ENCODE results near the gene MYOF.

MYOF gene

DNA sequence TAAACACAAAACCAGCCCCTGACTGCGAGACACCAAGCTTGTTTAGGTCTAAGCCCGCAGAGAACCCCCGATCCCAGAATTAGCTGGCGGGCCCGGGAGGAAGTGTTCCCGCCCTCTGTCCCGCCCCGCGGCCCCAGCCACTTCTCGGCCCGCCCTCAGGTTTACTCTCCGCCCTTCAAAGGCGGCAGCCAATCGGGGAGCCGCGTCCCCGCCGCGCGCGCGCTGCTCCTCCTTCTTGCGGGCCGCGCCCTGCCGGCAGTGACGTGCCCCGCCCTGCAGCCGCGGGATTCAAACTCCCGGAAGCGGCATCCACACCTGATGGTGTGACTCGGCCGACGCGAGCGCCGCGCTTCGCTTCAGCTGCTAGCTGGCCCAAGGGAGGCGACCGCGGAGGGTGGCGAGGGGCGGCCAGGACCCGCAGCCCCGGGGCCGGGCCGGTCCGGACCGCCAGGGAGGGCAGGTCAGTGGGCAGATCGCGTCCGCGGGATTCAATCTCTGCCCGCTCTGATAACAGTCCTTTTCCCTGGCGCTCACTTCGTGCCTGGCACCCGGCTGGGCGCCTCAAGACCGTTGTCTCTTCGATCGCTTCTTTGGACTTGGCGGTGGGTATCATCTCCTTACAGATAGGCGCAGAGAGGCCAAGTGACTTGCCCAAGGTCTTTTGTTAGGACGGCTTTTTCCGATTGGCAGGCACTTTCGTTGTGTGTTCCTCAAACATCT is 14.3 kb upstream of the MYOF start, which contains the start of gene CEP55:
Gene CEP55, plus strand, starts transcription at position 291 of the 720 bp plus-strand sequence. CDS start 3,440 bp downstream, outside the sequence.
- peak; percentile 94 to 95 for DNase-seq
- TF ChIP-seq POLR2A (IDR thresholded peaks at IDR 0.05; ENCODE audit: low read length) (peak; percentile 27), GATA1 (IDR thresholded peaks at IDR 0.05; ENCODE audit: low read depth, low read length) (no peak)

- TF ChIP-seq GATA1 (IDR thresholded peaks at IDR 0.05; ENCODE audit: low read depth, low read length) = no peak
- no peak for TF ChIP-seq POLR2A (IDR thresholded peaks at IDR 0.05; ENCODE audit: low read length)
- DNase-seq = peak; percentile 34 to 49
Observed at GRCh38 chr10:93495654-93496321, 13.7 kb upstream of the MYOF start.

DNA sequence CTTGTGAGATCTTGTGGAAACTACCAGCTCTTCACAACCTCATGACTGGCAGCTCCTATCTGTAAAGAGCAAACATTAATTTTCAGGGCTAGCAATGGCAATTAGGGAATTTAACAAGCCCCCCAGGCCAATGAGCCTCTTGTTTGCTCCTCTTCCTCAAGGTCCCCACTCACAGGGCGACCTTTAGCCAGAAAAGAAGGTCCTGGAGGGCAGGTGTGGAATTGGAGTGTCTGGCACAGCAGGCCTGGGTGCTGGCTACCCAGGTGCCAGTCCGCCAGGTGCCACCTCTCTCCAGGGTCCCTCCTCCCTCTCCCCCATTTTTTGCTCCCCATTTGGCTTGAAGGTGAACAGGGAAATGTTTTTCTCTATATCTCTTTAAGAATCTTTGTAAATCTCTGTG is 12.4 kb upstream of the MYOF start:
- no peak for TF ChIP-seq GATA1 (IDR thresholded peaks at IDR 0.05; ENCODE audit: low read depth, low read length)
- TF ChIP-seq POLR2A (IDR thresholded peaks at IDR 0.05; ENCODE audit: low read length) = no peak
- DNase-seq = no peak

- no peak for DNase-seq
- TF ChIP-seq GATA1 (IDR thresholded peaks at IDR 0.05; ENCODE audit: low read depth, low read length) (no peak), POLR2A (IDR thresholded peaks at IDR 0.05; ENCODE audit: low read length) (no peak)
Observed at GRCh38 chr10:93493162-93493561, 11.0 kb upstream of the MYOF start.

GRCh38 chr10:93491602-93492121 is 9.5 kb upstream of the MYOF start:
- TF ChIP-seq GATA1 (IDR thresholded peaks at IDR 0.05; ENCODE audit: low read depth, low read length) (no peak), POLR2A (IDR thresholded peaks at IDR 0.05; ENCODE audit: low read length) (no peak)
- DNase-seq = no peak

- no peak for DNase-seq
- no peak for TF ChIP-seq POLR2A (IDR thresholded peaks at IDR 0.05; ENCODE audit: low read length)
- no peak for TF ChIP-seq GATA1 (IDR thresholded peaks at IDR 0.05; ENCODE audit: low read depth, low read length)
Observed at GRCh38 chr10:93488956-93489528, 6.9 kb upstream of the MYOF start.

DNA sequence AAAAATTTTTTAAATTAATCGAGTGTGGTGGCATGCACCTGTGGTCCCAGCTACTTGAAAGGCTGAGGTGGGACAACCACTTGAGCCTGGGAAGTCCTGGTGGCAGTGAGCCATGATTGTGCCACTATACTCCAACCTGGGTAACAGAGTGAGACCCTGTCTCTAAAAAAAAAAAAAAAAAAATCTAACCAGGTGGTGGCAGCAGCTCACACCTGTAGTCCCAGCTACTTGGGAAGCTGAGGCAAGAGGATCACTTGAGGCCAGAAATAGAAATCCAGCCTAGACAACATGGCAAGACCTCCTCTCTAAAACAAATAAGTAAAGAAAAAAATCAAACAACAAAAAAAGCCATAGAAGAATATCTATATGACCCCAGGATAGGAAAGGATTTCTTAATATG is 3.6 kb upstream of the MYOF start:
- no peak for TF ChIP-seq GATA1 (IDR thresholded peaks at IDR 0.05; ENCODE audit: low read depth, low read length)
- TF ChIP-seq POLR2A (IDR thresholded peaks at IDR 0.05; ENCODE audit: low read length) = no peak
- no peak for DNase-seq

DNA sequence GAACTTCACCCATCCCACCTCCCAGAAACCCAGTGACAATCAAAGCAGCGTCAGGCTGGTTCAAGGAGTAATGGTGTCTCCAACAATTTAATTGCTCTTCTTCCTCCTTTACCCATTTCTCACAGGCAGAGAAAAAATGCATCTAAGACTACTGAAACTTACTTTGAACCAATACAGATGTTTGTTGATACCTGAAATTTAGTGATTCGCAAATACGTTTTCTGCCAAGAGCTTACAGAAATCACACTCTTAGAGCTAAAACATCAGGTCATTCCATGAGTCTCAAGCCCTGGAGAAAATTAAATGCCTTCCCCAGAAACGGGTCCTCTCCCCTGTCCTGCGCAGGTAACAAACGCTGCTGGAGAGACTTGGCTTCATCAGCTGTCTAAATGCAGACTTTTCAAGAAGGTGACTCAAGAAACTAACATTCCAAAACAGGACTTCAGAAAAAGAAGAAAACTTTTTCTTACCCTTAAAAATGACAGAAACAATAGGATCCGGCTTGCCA is 443 bp downstream of the MYOF start:
- no peak for TF ChIP-seq GATA1 (IDR thresholded peaks at IDR 0.05; ENCODE audit: low read depth, low read length)
- TF ChIP-seq POLR2A (IDR thresholded peaks at IDR 0.05; ENCODE audit: low read length) = no peak

GRCh38 chr10:93478873-93479272 is 3.3 kb downstream of the MYOF start:
- DNase-seq = no peak
- TF ChIP-seq GATA1 (IDR thresholded peaks at IDR 0.05; ENCODE audit: low read depth, low read length) = no peak
- TF ChIP-seq POLR2A (IDR thresholded peaks at IDR 0.05; ENCODE audit: low read length) = no peak

More for the DNA sequence above, 443 bp downstream of the MYOF start:
- DNase-seq = no peak

DNA sequence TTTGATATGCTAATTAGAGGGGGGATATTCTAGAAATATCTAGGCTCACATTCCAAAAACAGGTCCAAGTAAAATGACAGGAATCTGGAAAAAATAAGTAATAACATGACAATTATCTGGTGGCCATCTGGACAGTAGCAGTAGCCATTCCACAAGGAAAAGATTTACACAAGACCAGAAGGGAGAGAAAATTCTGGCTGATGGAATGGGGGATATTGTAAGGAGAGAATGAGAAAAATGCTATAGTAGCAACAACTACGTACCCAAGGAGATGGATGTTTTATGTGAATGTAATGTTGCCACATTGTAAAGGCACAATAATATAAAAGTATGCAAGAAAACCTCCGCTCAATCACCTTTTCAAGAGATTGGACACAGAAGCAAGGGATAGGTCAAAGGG is 5.4 kb downstream of the MYOF start:
- DNase-seq = no peak
- TF ChIP-seq GATA1 (IDR thresholded peaks at IDR 0.05; ENCODE audit: low read depth, low read length) (no peak), POLR2A (IDR thresholded peaks at IDR 0.05; ENCODE audit: low read length) (no peak)

DNA sequence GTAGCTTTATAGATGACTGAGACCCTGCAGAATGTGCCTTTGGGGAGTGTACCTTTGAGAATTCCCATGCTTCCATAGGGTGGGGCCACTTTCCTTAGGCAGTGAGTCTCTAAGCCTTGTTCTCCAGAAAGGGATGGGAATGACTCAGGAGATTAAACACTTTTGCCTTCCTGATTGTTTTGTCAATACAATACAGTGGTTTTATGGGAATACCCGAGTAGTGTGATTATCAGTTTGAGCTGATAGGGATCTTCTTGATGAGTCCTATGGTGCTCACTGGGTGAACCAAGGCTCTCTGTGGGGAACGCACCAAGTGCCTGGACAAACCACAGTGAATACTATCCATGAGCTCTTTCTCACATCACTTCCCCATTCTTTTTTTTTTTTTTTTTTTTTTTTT is 6.3 kb downstream of the MYOF start:
- no peak for TF ChIP-seq GATA1 (IDR thresholded peaks at IDR 0.05; ENCODE audit: low read depth, low read length)
- no peak for TF ChIP-seq POLR2A (IDR thresholded peaks at IDR 0.05; ENCODE audit: low read length)
- DNase-seq = no peak

DNA sequence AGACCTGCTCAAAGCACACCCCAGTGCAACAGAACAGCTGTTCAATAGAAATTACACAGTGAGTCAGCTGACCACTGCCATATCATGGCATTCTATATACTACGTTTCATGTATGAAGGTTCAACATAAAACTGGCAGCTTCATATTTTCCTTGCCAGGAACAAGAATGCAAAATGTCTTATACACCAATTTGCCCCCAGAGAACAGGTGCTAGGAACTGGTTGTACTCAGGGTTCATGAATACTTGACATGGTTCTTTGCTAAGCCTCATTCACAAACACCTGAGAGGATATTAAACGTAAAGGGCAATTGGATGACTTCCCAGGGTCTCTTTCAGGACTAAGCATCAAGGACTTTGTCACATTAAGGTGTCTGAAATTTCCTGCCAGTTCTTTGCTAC is 6.9 kb downstream of the MYOF start:
- TF ChIP-seq POLR2A (IDR thresholded peaks at IDR 0.05; ENCODE audit: low read length) (no peak), GATA1 (IDR thresholded peaks at IDR 0.05; ENCODE audit: low read depth, low read length) (no peak)
- DNase-seq = no peak

GRCh38 chr10:93473804-93474472 is 8.2 kb downstream of the MYOF start:
- DNase-seq = no peak
- TF ChIP-seq POLR2A (IDR thresholded peaks at IDR 0.05; ENCODE audit: low read length) = no peak
- no peak for TF ChIP-seq GATA1 (IDR thresholded peaks at IDR 0.05; ENCODE audit: low read depth, low read length)

DNA sequence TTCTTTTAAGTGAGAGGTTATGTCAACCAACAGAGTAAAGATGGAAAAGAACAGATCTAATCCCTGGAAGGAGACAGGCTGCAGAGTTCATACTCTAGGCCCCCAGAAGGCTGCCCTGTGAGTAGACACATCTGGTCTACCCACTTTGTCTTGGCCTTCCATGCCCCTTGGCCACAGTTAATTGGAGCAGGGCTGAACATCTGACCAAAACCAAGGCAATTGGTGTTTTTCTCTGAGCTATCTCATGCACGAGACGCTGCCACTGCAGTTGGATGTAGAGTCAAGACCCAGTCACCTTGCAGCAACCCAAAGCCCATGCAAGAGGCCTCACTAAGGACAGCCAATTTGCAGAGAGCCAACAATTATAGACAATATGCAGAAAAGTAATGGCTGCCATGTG is 9.0 kb downstream of the MYOF start:
- DNase-seq = no peak
- TF ChIP-seq POLR2A (IDR thresholded peaks at IDR 0.05; ENCODE audit: low read length) = no peak
- no peak for TF ChIP-seq GATA1 (IDR thresholded peaks at IDR 0.05; ENCODE audit: low read depth, low read length)

Measured in erythroblast (primary cell).